Measurements from ENCODE around the gene ZBTB8A.

DNA sequence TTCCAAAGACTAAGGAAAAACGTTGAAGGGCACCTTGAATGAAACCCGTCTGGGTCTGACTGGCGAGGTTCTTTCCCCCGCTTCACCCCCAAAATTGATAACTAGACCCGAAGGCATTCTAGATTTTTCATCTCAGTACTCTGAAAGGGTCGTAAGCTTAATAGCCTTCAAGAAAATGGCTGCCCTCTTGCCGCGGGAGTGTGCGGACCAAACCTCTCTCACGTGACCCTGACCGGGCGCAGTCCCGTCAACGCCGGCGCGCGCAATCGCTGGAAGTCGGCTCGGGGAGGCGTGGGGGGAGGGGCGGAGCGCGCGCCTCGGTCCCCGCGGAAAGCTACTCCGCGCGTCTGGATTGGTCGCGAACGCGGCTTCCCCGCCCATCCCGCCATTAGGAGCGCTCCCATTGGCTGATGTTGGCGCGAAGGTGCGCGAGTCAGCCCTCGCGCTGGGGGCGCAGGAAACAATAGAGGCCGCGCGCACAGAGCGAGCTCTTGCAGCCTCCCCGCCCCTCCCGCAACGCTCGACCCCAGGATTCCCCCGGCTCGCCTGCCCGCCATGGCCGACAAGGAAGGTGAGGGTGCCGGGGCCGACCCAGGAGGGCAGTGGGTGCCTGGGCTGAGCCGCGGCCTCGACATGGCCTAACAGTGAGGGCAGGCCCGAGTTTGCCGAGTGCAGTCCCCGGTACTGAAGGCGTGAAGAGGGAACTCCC is 111.7 kb downstream of the ZBTB8A start, which contains the start of gene RBBP4:
- TF ChIP-seq, protein P1, sequence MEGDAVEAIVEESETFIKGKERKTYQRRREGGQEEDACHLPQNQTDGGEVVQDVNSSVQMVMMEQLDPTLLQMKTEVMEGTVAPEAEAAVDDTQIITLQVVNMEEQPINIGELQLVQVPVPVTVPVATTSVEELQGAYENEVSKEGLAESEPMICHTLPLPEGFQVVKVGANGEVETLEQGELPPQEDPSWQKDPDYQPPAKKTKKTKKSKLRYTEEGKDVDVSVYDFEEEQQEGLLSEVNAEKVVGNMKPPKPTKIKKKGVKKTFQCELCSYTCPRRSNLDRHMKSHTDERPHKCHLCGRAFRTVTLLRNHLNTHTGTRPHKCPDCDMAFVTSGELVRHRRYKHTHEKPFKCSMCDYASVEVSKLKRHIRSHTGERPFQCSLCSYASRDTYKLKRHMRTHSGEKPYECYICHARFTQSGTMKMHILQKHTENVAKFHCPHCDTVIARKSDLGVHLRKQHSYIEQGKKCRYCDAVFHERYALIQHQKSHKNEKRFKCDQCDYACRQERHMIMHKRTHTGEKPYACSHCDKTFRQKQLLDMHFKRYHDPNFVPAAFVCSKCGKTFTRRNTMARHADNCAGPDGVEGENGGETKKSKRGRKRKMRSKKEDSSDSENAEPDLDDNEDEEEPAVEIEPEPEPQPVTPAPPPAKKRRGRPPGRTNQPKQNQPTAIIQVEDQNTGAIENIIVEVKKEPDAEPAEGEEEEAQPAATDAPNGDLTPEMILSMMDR (IDR thresholded peaks at IDR 0.05): no peak
- TF ChIP-seq EZH2phosphoT487 (IDR thresholded peaks at IDR 0.05) (peak; percentile 15), EZH2 (IDR thresholded peaks at IDR 0.05) (peak; percentile 51)

All from neural progenitor cell (in vitro differentiated cells).